D721Med (cell line): ENCODE measurements around the gene STAB2.

Source experiments
- DNase-seq: peaks from one replicate; pipeline ENCODE4 v3.0.0; 2011; ENCODE audit warnings: low spot score; ENCODE audit not compliant: insufficient read length
- FAIRE-seq: peaks from 2 replicates; lab custom pipeline; 2011; peaks lifted over from hg19 to GRCh38; lab: Jason Lieb, UNC
- TF ChIP-seq, protein P1 (sequence below): IDR thresholded peaks from 2 replicates; pipeline ENCODE4 v1.5.1; 2012; ENCODE audit warnings: mild to moderate bottlenecking, control low read depth; ENCODE audit not compliant: insufficient read depth; ENCODE audit errors: missing control alignments

The STAB2 gene

DNA sequence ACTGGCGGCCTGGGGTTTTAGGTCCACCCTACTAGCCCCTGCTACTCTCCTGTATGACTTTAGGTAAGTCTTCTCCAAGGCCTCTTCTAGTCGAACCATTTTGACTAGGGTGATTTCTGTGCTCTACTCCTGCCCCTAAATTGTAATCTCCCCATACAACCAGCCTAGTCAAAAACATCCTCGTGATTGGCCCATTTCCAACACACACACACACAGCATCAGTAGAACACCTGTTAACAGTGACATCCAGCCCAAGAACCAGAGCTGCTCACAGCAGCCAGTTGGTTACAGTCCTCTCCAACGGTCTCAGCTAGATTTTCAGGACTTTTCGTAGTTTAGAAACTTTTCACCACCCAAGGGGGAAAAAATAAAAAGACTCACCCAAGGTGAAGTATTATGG is 223.0 kb downstream of the STAB2 start:
- TF ChIP-seq, protein P1, sequence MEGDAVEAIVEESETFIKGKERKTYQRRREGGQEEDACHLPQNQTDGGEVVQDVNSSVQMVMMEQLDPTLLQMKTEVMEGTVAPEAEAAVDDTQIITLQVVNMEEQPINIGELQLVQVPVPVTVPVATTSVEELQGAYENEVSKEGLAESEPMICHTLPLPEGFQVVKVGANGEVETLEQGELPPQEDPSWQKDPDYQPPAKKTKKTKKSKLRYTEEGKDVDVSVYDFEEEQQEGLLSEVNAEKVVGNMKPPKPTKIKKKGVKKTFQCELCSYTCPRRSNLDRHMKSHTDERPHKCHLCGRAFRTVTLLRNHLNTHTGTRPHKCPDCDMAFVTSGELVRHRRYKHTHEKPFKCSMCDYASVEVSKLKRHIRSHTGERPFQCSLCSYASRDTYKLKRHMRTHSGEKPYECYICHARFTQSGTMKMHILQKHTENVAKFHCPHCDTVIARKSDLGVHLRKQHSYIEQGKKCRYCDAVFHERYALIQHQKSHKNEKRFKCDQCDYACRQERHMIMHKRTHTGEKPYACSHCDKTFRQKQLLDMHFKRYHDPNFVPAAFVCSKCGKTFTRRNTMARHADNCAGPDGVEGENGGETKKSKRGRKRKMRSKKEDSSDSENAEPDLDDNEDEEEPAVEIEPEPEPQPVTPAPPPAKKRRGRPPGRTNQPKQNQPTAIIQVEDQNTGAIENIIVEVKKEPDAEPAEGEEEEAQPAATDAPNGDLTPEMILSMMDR = no peak
- no peak for DNase-seq
- no peak for FAIRE-seq

DNA sequence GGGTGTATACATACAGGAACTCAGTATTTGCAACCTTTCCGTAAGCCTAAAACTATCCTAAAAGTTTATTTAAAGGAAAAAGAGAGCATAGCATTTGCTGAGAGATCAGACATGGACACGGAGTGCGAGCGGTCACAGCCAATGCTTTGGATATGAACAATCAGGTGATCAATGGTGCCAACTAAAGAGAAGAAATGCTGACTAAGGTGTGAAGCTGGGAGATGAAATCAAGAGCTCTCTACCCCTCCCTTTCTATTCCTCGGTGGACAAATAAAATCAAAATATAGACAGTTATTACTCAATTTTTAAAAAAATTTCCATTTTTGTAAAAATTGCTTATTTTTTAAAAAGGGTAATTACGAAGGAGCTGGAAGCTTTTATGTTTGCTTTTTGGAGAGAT is 224.7 kb downstream of the STAB2 start:
- TF ChIP-seq, protein P1 = no peak
- no peak for FAIRE-seq
- no peak for DNase-seq

- FAIRE-seq (no peak), DNase-seq (no peak)
- TF ChIP-seq, protein P1 = no peak
These were observed 225.7 kb downstream of the STAB2 start for GRCh38 chr12:103812789-103813188.

DNA sequence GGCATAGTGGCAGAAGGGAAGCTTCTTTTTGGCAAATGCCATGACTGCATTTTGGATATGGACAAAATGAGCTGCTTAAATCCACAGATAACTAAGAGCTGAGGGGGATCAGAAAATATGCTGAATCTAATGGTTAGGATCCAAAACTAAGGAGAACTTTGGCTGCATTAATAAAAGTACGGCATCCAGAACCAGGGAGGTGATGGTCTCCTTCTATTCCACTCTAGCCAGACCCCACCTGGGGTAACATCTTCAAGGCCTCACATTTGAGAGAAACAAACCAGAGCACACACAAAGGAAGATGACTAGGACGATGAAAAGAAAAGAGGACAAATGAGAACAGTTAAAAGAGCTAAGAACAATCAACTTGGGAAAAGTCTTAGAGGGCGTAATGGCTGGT is 226.4 kb downstream of the STAB2 start:
- TF ChIP-seq, protein P1 = no peak
- FAIRE-seq (no peak), DNase-seq (no peak)

GRCh38 chr12:103813949-103814348 is 226.9 kb downstream of the STAB2 start:
- FAIRE-seq (no peak), DNase-seq (no peak)
- TF ChIP-seq, protein P1 = no peak

- DNase-seq = no peak
- TF ChIP-seq, protein P1 = no peak
- FAIRE-seq = no peak
These were observed 227.4 kb downstream of the STAB2 start for GRCh38 chr12:103814436-103814835.
